ENCODE data around the gene TACR1. TPM values are rescaled to one million over a fixed set of nuclear protein-coding genes. Genes with fewer than 3 reads are reported as not detected.

TACR1 gene
- total and polyA plus RNA-seq, 2 of the 8 experiments (the other 6 are each of a cell fraction or from before 2014, with no cell fraction given) = 0.09 to 0.37 TPM

- no peaks in the 10 kb centered on the region for H3K36me3 ChIP-seq (ENCODE audit: control insufficient read depth in 2 of 4, insufficient read depth in 4 of 4, low read length in 3 of 4)
- H4K5ac ChIP-seq (ENCODE audit: insufficient read length, low read depth, low read length) = no peak overlapping the region
- H3K56ac ChIP-seq (replicated peaks; ENCODE audit: insufficient read length, low read depth, low read length) = no peak overlapping the region
- no peak overlapping the region for H4K91ac ChIP-seq (replicated peaks; ENCODE audit: insufficient read length, low read length)
- H2AFZ ChIP-seq (ENCODE audit: low read length) = no peak overlapping the region
- POLR2A ChIA-PET (ENCODE audit: partially characterized antibody) = no interaction called here
- no peaks in the 10 kb centered on the region for H3K27me3 ChIP-seq (replicated peaks in 1 of 4; ENCODE audit: control insufficient read depth in 3 of 4, extremely low read depth in 1 of 4, insufficient read depth in 3 of 4, low read length in 3 of 4)
- H2AK5ac ChIP-seq (ENCODE audit: low read depth, low read length) = no peak overlapping the region
- no peaks in the 10 kb centered on the region for H3K79me2 ChIP-seq (ENCODE audit: control insufficient read depth in 1 of 2, insufficient read depth in 2 of 2, low read length in 2 of 2)
- H3K9ac ChIP-seq (replicated peaks in 1 of 4; ENCODE audit: extremely low read depth in 1 of 4, low read depth in 3 of 4, low read length in 3 of 4) = no peak overlapping the region
- no peak overlapping the region for H2BK12ac ChIP-seq (ENCODE audit: low read depth, low read length)
- H3K27ac ChIP-seq (ENCODE audit: low read depth, low read length) = no peak overlapping the region
- FAIRE-seq = no peak
- H3K4ac ChIP-seq (replicated peaks; ENCODE audit: insufficient read length, low read depth, low read length) = no peak overlapping the region
- H3K4me2 ChIP-seq (ENCODE audit: insufficient read depth in 1 of 2, low read depth in 2 of 2, low read length in 2 of 2) = no peak overlapping the region
- no peaks in the 10 kb centered on the region for H3K9me3 ChIP-seq (ENCODE audit: insufficient read depth in 2 of 2, low read depth in 1 of 2, low read length in 1 of 2)
- no peaks in the 10 kb centered on the region for H3K4me1 ChIP-seq (replicated peaks in 1 of 4; ENCODE audit: control insufficient read depth in 3 of 4, insufficient read depth in 4 of 4, low read length in 3 of 4)
- whole genome bisulfite sequencing, 2 experiments (ENCODE audit: extremely low coverage in 1 of 2, insufficient coverage in 1 of 2, insufficient read length in 1 of 2, insufficient replicate concordance in 2 of 2, low coverage in 1 of 2, low lambda C conversion rate in 2 of 2, missing lambda C conversion rate in 1 of 2) = 86% methylated on average over 4 of the region's 4 CpGs; no CpG with 5 or more reads in 1 of the 2 experiments
- no peaks in the 10 kb centered on the region for H3K79me1 ChIP-seq (ENCODE audit: low read depth, low read length)
- DNase-seq (ENCODE audit: low read depth in 1 of 2, low spot score in 2 of 2) = no peak
- H3K23ac ChIP-seq (ENCODE audit: insufficient read length) = no peak overlapping the region
- H3K14ac ChIP-seq (ENCODE audit: insufficient read length) = no peak overlapping the region
- H3K18ac ChIP-seq (ENCODE audit: extremely low read depth, low read length) = no peak overlapping the region
- no peaks in the 10 kb centered on the region for H4K20me1 ChIP-seq (replicated peaks in 1 of 2; ENCODE audit: control insufficient read depth in 1 of 2, insufficient read depth in 2 of 2, low read length in 2 of 2)
- no peak overlapping the region for H2BK120ac ChIP-seq (replicated peaks; ENCODE audit: low read depth, low read length)
- no peak overlapping the region for H3K4me3 ChIP-seq (ENCODE audit: extremely low read depth in 1 of 4, insufficient read depth in 2 of 4, low read depth in 3 of 4, low read length in 4 of 4)
- CTCF ChIA-PET (ENCODE audit: partially characterized antibody) = interaction anchor here (0.6 to 1.6 kb wide), 4 partner anchors 12 to 123 kb away, joined by 3 to 11 read pairs (median 4); no protein-coding TSS in a partner anchor
- H4K8ac ChIP-seq (ENCODE audit: extremely low read depth, insufficient read depth, low read length) = no peak overlapping the region
- H3K23me2 ChIP-seq (ENCODE audit: low read depth, low read length) = no peaks in the 10 kb centered on the region
- no peak overlapping the region for H2BK15ac ChIP-seq (ENCODE audit: low read length)
- H2BK5ac ChIP-seq (ENCODE audit: low read depth, low read length) = no peak overlapping the region
- H2BK20ac ChIP-seq (ENCODE audit: low read length) = no peak overlapping the region
- no peak for TF ChIP-seq YY1 (IDR thresholded peaks at IDR 0.05; ENCODE audit: low read depth, low read length)
- TF ChIP-seq HDAC6 (IDR thresholded peaks at IDR 0.05; ENCODE audit: low read depth, low read length) = no peak
- no peak for TF ChIP-seq CHD2 (IDR thresholded peaks at IDR 0.05; ENCODE audit: low read length)
- TF ChIP-seq JUND (IDR thresholded peaks at IDR 0.05; ENCODE audit: low read length) = no peak
- no peak for TF ChIP-seq CTCF (IDR thresholded peaks at IDR 0.05; ENCODE audit: control extremely low read depth in 1 of 3, insufficient read depth in 1 of 3, low read depth in 1 of 3, low read length in 3 of 3)
- no peak for TF ChIP-seq RAD21 (IDR thresholded peaks at IDR 0.05 in 1 of 2, conservative IDR thresholded peaks at IDR 0.05 in 1 of 2; ENCODE audit: low read depth in 2 of 2, low read length in 2 of 2)
- no peak for TF ChIP-seq SIN3A (conservative IDR thresholded peaks at IDR 0.05 in 1 of 2, IDR thresholded peaks at IDR 0.05 in 1 of 2; ENCODE audit: low read depth in 1 of 2, low read length in 2 of 2)
- TF ChIP-seq KDM4A (IDR thresholded peaks at IDR 0.05; ENCODE audit: low read depth, low read length, severe bottlenecking) = no peak
- TF ChIP-seq ZNF274 (IDR thresholded peaks at IDR 0.05; ENCODE audit: borderline replicate concordance, extremely low read depth, low read length) = no peak
- TF ChIP-seq BRCA1 (IDR thresholded peaks at IDR 0.05; ENCODE audit: low read depth, low read length) = no peak
- no peak for TF ChIP-seq SP1 (IDR thresholded peaks at IDR 0.05; ENCODE audit: low read depth, low read length)
- TF ChIP-seq RXRA (IDR thresholded peaks at IDR 0.05; ENCODE audit: insufficient read depth, low read depth, low read length) = no peak
Observed at GRCh38 chr2:75007061-75007460, 192.3 kb downstream of the TACR1 start.

Measured in H1 (cell line).